ENCODE measurements around the gene DUSP6. TPM values are rescaled to one million over a fixed set of nuclear protein-coding genes. Genes with fewer than 3 reads are reported as not detected.

DUSP6 gene
- total and polyA plus RNA-seq, 9 of the 15 experiments (the other 6 are each of a cell fraction or from before 2014, with no cell fraction given), result 0.04 to 0.60 (median 0.08) TPM; not detected in 2

DNA sequence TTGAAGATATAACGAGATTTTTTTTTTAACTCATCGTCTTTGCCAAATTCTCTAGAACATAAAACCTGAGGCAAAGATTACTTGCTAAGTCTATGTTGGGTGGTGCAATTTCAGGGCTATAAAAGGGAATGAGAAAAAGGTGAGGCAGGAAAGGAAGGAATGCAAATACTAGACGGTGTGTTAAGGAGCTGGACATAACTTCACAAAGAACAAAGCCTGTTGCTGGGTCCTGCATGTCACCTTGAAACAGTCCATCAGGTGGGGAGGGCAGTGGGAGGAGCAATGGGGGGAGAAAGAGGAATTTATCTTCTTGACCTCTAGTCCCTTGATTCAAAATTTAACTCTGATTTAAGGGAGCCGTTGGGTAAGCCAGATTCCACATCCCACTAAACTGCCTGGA is 16.1 kb upstream of the DUSP6 start (continued):
- TF ChIP-seq ZBTB33 (CRISPR knock-in tag; IDR thresholded peaks at IDR 0.05) (no peak), POLR2A (conservative IDR thresholded peaks at IDR 0.05) (no peak), SIRT6 (IDR thresholded peaks at IDR 0.05; ENCODE audit: low read depth, low read length) (no peak), SMARCA5 (IDR thresholded peaks at IDR 0.05) (no peak), ZC3H8 (IDR thresholded peaks at IDR 0.05) (no peak), HDAC3 (IDR thresholded peaks at IDR 0.05; ENCODE audit: borderline replicate concordance, partially characterized antibody) (no peak)
- TF ChIP-seq, protein P1, sequence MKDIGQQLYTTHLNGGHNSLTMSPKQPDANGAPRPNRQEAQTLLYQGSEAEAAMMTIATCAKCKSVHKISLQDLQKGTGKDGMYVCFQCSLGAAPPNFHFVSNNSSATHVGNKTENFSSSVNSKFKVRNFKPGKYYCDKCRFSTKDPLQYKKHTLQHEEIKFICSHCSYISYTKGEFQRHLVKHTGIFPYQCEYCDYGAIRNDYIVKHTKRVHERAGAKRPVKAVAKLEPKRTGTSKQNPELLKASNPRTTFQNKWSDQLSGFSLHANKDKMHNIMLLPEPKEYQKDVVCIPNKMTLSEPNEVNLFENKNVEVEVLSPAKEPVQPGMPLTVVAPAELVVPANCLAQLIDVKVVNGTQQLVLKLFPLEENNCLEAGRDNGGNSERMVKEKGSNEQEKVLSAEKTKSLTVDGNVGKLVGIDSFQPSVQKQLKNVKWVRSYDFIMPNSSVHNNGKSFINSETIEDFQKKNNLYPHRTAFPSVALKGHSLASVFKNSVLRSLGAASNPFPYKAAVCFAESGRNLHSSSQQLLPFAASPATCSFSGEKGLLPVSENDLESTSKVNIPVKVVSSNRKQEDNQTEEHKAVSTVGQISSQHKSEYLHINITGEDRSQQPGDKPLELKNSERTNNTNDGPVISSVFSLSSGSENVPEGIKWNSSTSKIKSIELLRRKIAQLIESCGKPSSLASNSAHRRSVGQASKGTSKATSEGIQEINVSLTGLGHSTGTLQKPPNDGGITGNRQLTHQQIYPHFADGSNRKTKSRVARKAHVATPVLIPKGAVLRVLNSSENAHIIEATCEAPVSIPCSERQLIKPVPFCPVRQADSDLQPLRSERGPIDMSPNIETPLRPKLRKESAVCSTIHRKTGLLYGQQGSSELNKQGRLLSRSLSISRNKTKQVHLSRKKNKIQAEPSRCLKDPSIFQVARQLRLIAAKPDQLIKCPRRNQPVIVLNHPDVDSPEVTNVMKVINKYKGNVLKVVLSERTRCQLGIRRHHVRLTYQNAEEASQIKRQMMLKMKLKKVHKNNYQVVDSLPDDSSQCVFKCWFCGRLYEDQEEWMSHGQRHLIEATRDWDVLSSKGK (CRISPR knock-in tag; IDR thresholded peaks at IDR 0.05), result no peak

Data from K562 (cell line).